Endometrial microvascular endothelial cells (primary cell): Measurements from ENCODE around the gene TSKS. TPM values are rescaled to one million over a fixed set of nuclear protein-coding genes. Genes with fewer than 3 reads are reported as not detected.

Experiments used
- in situ Hi-C: cut with HindIII; loops from 2 replicates; pipeline ENCODE4 v1.10.0; 2017; ENCODE audit warnings: low sequenced_read_pairs, low pct_unique_long_range_greater_than_20kb; ENCODE audit errors: inconsistent ontology term
- total RNA-seq: library from RNA; depleted of rRNA; stranded (reverse); fragments of >200 nt; gene quantifications from one replicate; pipeline ENCODE4 v1.2.3, GENCODE V29; 2015; ENCODE audit errors: inconsistent ontology term

TSKS gene, protein sequence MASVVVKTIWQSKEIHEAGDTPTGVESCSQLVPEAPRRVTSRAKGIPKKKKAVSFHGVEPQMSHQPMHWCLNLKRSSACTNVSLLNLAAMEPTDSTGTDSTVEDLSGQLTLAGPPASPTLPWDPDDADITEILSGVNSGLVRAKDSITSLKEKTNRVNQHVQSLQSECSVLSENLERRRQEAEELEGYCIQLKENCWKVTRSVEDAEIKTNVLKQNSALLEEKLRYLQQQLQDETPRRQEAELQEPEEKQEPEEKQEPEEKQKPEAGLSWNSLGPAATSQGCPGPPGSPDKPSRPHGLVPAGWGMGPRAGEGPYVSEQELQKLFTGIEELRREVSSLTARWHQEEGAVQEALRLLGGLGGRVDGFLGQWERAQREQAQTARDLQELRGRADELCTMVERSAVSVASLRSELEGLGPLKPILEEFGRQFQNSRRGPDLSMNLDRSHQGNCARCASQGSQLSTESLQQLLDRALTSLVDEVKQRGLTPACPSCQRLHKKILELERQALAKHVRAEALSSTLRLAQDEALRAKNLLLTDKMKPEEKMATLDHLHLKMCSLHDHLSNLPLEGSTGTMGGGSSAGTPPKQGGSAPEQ
- total RNA-seq, result not detected

DNA sequence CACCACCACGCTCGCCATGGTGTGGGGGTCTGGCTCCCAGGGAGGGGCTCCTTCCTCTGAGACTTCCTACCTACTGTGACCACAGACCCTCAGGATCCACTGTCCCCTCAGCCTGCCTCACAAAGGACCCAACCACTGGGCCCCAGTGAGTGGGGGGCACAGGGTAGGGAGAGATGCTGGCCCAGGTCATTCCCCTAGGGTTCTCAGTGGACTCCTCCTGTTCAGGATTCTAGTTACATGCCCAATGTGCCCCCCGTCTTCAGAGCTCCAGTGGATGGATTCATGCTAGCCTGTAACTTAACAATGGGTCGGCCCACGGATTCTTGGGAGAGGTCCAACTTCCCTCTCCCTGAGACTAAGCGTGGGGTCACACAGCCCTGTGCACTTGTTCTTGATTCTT is at the start of gene TSKS:
Gene TSKS, minus strand, starts transcription at position 77 of the 400 bp plus-strand sequence. Its CDS starts 59 bp downstream, at position 18.
- in situ Hi-C loops, result no loop called here

DNA sequence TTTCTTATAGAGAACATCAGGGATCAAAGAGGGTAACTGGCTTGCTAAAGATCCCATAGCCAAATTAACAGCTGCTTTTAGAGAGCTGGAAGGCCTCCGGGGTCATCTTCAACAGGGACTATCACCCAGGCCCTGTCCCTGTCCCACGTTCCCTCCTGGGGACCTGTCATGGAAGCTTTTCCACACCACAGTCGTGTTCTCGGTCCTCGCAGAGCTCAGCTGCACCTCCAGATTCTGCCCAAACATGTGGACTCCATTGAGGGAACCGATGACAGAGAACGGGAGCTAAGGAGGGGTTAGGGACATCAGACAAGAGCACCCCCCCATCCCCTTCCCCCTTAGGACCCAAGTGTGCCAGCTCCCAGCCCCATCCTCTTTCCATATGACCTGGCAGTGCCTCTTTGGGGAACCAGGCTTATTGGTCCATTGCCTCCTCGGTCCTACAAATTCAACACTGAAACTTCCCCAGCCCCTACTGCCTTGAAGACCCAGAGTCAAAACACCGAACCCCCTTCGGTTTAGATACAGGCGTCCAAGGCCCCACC is 49.4 kb upstream of the TSKS start:
- in situ Hi-C loops, result no loop called here

DNA sequence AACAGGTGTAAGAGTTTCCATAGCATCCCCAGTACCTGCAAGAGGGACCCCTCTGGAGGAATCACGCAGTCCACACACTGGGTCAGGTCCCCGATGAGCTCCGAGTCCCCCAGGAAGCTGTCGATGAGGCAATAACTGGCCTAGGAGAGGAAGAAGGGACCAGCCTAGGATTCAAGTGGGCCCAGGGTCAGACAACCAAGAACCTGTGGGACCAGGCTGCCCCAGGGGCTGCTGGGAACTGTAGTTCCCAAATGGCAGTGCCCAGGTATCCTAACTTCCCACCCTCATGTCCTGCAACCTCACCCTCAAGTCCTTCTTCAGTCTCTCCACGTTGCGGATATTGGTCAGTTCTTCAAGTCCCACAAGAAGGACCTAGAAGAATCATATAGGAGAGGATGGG is 48.2 kb upstream of the TSKS start:
- in situ Hi-C loops, result no loop called here

DNA sequence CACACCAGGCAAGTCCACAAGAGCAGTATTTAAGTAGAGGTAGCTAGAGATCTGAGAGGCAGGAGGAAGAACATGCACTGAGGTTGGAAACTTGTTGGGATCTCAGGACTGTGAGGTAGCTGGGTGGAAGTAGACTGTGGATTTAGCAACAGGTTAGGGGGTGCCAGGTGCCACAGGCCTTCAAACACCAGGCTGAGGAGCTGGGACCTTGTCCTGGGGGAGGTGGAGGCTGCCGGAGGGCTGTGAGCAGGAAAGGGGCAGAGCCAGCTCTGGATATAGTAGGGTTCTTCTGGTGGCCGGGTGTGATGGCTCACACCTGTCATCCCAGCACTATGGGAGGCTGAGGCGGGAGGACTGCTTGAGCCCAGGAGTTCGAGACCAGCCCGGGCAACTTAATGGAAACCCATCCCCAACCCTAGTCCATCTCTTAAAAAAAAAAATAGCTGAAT is 46.9 kb upstream of the TSKS start:
- in situ Hi-C loops, result no loop called here

DNA sequence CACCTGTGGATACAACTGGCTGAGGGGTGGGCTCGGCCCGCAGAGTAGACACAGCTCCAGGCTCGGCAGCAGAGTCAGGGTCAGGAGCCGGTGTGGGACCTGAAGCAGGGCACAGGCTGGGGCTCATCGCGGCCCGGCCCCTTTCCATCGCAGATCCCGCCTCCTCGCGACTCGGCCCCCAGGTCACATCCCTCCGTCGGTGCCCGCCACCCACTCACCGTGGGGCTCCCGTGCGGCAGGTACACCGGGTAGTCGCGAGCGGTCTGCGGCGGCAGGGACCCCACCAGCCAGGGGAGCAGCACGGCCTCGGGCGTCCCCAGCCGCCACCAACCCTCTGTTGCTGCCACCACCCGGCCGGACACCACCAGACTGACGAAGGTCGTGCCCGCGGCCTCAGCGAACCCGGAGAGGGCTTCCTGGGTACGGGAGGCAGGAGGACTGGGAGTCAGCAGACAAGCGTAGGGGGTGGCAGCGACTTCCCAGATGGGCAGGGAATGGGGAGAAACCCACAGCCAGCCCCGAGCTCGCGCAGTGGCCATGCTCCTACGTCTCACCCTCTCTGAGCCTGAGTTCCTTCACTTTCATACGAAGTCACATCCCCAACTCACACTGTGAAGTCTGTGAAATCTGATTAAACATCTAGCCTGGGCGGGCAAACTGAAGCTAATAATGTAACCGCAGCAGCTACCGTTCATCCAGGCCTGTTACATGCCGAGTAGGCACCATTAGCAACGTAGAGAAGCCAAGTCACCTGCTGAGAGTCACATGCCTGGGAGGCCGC is 46.2 kb upstream of the TSKS start:
- in situ Hi-C loops, result no loop called here

DNA sequence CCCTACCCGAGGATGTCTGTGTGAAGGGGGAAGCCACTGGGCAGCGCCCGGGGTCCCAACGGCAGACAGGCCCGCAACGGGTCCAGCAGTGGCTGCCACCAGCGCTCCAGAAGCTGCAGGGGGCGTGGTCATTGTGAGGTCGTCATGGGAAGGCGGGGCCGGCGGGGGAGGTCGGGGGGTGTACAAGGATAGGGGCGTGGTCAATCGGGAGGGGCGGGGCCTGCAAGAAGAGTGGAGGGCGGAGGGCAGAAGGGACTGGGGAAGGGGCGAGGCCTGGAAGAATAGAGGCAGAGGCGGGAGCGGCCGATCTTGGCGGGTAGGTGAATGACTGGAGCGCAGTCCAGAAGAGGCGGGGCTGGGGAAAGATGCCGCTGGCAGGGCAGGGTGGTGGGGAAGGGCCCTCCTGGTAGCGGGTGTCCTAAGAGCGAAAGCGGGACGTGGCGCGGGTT is 45.6 kb upstream of the TSKS start:
- in situ Hi-C loops, result no loop called here

DNA sequence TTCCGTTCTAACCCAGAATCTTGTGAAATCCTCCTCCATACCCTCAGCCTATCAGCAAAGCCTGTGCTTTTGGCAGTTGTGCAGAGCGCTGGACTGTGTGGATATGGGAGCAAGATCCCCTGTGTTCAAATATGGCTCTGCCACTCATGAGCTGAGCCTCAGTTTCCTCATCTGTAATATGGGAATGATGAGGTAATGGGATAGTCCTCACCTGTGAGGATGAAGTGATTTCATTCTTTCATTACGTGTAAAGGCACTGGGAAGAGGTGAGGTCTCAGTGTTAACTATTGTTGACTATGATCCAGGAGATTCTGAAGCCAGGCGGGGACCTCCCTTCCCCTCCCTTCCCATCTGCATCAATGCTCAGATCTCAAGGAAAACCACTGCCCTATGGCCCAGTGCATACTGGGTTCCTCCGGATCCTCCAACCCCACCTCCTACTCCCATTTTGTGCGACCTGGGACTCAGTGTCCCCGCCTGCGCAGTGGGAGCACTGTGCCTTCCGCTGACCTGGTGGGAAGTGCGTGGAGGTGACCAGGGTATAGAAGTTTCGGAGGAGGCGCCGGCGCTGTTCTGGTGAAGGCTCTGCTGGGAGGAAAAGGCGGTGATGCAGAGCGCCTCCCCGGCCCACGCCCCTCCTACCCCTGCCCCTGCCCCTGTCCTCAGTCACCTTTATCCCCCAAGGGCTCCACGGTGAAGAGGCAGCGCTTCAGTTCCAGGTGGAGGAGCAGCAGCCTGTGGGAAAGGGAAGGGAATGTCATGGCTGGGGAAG is 45.0 kb upstream of the TSKS start:
- in situ Hi-C loops, result no loop called here

DNA sequence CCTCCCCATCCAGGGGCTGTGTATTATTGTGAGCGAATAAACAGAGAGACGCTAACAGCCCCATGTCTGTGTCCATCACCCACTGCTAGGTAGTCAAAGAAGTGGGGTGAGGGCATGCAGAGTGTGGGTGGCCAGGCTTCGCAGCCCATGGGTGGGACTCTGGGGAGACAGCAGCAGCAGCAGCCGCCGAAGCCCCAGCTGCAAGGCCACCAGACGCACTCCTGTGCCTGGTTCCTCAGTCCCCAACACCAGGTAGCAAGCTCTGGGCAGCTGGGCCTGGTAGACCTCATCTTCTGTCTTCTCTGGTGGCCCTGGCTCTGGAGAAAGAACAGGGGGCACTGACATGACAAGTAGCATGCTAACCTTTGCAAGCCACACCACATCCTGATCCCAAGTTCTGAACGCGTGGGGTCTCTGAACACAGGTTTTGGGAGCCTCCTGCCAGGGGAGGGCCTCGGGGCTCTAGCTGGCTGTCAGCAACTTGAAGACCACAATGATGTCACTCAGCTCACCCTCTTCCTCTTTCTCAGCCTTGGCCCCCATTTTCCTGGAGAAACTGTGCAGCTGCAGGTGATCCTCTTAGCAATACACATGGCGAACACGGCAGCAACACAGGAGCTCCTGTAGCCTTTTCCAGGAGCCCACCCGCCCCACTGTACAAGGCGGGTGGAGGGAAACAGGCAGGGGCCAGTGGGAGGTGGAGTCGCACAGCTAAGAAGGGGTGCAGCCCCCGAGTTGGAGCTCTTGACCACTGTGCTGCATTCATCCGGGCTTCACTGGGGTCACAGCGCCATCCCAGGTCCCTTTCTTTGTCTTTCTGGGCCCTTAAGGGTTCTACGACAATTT is 44.2 kb upstream of the TSKS start:
- in situ Hi-C loops, result no loop called here

DNA sequence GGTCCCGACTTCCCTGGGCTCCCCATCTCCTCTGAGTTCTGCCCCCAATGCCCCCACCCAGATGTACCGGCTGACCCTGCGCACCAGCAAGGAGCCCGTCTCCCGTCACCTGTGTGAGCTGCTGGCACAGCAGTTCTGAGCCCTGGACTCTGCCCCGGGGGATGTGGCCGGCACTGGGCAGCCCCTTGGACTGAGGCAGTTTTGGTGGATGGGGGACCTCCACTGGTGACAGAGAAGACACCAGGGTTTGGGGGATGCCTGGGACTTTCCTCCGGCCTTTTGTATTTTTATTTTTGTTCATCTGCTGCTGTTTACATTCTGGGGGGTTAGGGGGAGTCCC is 43.5 kb upstream of the TSKS start:
- in situ Hi-C loops, result no loop called here

DNA sequence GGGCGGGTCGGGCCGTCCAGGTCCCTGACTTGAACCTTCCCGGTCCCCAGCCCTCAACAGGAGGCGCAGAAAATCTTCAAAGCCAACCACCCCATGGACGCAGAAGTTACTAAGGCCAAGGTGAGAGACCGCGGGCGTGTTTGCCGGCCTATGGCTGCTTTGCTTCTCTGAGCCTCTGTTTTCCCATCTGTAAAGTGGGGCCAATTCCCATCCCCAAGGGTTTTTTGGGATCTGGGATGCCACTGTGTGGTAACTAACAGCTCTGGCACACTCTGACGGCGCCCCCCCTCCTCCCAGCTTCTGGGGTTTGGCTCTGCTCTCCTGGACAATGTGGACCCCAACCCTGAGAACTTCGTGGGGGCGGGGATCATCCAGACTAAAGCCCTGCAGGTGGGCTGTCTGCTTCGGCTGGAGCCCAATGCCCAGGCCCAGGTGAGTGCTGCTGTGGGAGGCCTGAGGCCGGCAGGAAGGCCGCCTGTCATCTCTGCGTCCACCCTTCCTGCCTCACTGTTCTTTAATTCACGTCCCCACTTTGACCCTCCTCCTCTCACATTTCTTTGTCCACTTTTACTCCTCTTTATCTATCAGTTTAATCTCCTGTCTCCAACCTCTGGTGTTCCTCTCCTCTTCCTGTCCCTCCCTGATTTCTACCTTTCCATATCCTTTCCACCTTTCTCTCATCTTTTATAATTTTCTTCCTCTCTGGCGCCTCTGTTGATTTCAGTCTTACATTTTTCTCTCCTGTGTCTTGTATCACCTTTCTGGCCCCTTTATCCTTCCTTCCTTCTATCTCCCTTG is 42.9 kb upstream of the TSKS start:
- in situ Hi-C loops, result no loop called here

DNA sequence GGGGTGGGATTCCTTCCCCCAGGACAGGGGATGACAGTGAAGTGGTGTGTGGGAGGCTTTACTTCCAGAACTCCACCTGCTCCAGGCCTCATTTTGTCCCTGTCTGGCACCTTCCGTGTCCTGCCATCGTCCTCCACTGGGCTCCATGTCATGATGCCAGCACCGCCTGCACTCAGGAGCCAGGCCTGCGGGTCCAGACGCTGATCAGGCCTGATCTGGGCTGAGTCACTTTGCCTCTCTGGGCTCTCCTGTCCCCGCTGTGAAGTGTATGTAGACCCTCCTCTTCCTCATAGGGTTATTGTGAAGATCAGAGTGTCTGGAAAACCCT is 40.4 kb upstream of the TSKS start:
- in situ Hi-C loops, result no loop called here

DNA sequence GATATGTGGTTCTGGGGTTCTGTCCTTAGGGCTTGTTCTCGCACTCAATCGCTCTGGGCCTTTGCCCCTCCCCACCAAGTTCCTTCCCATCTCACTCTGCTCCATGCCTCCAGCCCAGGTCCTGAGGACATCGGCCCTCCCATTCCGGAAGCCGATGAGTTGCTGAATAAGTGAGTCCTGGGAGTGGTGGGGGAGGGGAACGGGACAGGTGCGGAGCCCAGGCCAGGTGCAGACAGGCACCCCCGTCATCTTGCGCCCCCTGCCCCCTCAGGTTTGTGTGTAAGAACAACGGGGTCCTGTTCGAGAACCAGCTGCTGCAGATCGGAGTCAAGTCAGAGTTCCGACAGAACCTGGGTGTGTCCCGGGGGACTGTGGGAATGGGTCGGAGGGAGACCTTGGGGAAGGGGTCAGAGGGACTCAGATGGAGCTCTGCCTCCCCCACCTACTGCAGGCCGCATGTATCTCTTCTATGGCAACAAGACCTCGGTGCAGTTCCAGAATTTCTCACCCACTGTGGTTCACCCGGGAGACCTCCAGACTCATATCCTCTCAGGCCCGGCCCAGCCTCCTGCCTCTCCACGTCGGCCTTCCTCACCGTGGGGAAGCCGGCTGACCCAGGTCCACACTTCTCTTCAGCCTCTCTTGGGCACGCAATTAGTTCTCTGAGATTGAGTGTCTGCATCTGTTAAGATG is 39.9 kb upstream of the TSKS start:
- in situ Hi-C loops, result no loop called here

DNA sequence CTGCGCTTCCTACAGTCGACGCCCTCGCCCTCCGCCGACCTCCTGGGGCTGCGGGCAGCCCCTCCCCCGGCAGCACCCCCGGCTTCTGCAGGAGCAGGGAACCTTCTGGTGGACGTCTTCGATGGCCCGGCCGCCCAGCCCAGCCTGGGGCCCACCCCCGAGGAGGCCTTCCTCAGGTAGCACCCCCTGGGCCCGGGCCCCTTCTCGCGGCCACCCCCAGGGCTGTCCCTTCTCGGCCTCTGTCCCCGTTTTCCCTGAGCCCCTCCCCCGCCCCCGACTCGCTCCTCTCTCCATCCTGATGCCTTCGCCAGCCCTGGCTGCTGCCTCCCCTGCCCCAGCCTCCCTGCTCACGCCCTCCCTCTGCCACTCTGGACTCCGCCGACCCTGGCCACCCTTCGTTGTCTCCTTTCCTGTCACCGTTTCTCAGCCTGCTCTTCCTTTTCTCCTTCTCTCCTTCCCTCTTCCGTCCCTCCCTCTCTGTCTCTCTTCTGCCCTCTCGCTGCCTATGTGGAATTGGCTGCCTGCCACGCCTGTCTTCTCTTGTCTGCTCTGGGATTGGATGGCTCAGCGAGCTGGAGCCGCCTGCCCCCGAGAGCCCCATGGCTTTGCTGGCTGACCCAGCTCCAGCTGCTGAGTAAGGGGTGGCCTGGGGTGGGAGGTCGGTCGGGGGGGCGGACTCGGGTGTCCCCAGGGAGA is 39.0 kb upstream of the TSKS start:
- in situ Hi-C loops, result no loop called here

DNA sequence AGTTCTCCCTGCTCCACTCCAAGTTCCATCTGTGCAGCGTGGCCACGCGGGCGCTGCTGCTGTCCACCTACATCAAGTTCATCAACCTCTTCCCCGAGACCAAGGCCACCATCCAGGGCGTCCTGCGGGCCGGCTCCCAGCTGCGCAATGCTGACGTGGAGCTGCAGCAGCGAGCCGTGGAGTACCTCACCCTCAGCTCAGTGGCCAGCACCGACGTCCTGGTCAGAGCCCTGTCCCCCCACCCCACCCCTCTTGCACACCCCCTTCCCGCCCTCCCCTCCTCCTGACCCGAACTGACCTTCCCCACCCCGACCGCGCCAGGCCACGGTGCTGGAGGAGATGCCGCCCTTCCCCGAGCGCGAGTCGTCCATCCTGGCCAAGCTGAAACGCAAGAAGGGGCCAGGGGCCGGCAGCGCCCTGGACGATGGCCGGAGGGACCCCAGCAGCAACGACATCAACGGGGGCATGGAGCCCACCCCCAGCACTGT is 38.3 kb upstream of the TSKS start:
- in situ Hi-C loops, result no loop called here

DNA sequence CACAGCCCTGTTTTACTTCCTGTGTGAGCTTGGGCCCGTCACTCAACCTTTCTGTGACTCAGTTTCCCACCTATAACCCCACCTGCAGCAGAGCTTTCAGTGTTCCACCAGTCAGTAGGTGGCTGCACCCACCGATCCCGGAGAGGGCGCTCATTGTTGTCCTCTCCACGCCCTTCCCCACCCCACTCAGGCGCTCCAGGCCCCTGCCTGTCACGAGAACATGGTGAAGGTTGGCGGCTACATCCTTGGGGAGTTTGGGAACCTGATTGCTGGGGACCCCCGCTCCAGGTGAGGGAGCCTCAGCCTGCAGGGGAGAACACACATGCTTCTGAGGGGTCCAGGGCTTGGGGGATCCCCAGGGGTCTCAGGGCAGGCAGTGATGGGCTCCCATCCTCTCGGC is 37.7 kb upstream of the TSKS start:
- in situ Hi-C loops, result no loop called here

DNA sequence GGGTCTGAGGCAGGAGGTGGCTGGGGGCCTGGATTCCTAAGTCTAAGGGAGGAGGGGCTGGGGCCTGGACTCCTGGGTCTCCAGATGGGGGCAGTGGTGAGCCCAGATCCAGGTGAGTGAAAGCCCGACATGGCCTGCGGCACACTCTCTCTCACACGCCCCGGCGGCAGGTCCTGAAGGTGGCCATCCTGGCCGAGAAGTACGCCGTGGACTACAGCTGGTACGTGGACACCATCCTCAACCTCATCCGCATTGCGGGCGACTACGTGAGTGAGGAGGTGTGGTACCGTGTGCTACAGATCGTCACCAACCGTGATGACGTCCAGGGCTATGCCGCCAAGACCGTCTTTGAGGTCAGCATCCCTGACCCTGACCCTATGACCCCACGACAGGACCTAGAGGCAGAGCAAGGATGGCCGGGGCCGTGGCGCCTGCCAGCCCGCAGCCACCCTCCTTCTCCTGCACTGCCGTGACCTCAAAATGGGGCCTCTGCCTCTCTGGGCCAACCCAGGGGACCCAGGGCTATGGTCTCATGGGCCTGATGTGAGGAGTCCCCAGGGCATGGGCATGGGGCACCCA is 36.8 kb upstream of the TSKS start:
- in situ Hi-C loops, result no loop called here
